Measurements from ENCODE around the gene CDX1.

- TF ChIP-seq CTCF (IDR thresholded peaks at IDR 0.05): no peak
- TF ChIP-seq POLR2A (IDR thresholded peaks at IDR 0.05): no peak
Measured at GRCh38 chr5:150162142-150162513, 4.5 kb upstream of the CDX1 start.

All from adrenal gland (tissue), 5 donors.